B cell (primary cell): Measurements from ENCODE around the gene RAD51C.

Experiments
- EZH2 ChIP-seq: IDR thresholded peaks from 2 replicates; pipeline ENCODE4 v1.6.1; 2012; ENCODE audit warnings: borderline replicate concordance, low read depth, mild to moderate bottlenecking, moderate library complexity, low read length; ENCODE audit not compliant: insufficient read depth, poor library complexity, severe bottlenecking
- TF ChIP-seq, protein P1 (sequence below): fragments of 200-600 bp; IDR thresholded peaks from one replicate; pipeline ENCODE4 v1.8.0; 2022; ENCODE audit warnings: antibody characterized with exemption, mild to moderate bottlenecking

DNA sequence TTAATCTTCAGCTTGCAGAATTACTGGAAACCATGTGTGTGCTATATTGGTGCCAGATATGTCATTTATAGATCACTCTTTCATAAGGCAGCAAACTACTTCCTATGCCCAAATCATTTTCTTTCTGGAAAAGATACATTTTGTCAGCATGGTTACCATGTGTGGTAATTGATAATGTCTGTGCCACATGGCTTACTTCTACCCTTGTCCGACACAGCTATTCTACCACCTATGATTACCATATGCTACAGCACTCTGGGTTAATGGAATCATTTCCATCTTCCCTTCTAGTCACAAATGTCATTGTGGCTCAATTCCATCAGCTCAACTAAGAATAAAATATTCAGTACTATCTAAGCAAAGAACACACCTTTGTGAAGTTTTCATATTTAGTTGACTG lies 55.3 kb downstream of the RAD51C start:
- TF ChIP-seq, protein P1, sequence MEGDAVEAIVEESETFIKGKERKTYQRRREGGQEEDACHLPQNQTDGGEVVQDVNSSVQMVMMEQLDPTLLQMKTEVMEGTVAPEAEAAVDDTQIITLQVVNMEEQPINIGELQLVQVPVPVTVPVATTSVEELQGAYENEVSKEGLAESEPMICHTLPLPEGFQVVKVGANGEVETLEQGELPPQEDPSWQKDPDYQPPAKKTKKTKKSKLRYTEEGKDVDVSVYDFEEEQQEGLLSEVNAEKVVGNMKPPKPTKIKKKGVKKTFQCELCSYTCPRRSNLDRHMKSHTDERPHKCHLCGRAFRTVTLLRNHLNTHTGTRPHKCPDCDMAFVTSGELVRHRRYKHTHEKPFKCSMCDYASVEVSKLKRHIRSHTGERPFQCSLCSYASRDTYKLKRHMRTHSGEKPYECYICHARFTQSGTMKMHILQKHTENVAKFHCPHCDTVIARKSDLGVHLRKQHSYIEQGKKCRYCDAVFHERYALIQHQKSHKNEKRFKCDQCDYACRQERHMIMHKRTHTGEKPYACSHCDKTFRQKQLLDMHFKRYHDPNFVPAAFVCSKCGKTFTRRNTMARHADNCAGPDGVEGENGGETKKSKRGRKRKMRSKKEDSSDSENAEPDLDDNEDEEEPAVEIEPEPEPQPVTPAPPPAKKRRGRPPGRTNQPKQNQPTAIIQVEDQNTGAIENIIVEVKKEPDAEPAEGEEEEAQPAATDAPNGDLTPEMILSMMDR, result no peak
- TF ChIP-seq EZH2, result no peak
